Mucosa of descending colon (tissue), 3 donors: ENCODE measurements around the gene MEF2C. TPM values are rescaled to one million over a fixed set of nuclear protein-coding genes. Genes with fewer than 3 reads are reported as not detected.

ENCODE experiments used
- ATAC-seq: fragments of 200-7000 bp; cut with Tn5 transposase; one replicate; pipeline ENCODE4 v1.9.1; 2020; ENCODE audit warnings: mild to moderate bottlenecking, moderate library complexity
- DNase-seq, 3 donors: peaks; one replicate each; pipeline ENCODE4 v3.0.0-alpha.2; 2020
- H3K36me3 ChIP-seq: fragments of 200-600 bp; one replicate; pipeline ENCODE4 v1.8.0; 2021; ENCODE audit warnings: low read depth, mild to moderate bottlenecking
- H3K4me1 ChIP-seq: fragments of 200-600 bp; one replicate; pipeline ENCODE4 v1.8.0; 2021; ENCODE audit warnings: low read depth, mild to moderate bottlenecking
- H3K4me3 ChIP-seq: fragments of 200-600 bp; one replicate; pipeline ENCODE4 v1.8.0; 2021; ENCODE audit warnings: mild to moderate bottlenecking
- H3K9me3 ChIP-seq: fragments of 200-600 bp; one replicate; pipeline ENCODE4 v1.8.0; 2021; ENCODE audit warnings: mild to moderate bottlenecking
- CTCF ChIP-seq: fragments of 200-600 bp; IDR thresholded peaks from one replicate; pipeline ENCODE4 v1.8.0; 2022; ENCODE audit warnings: antibody characterized with exemption, mild to moderate bottlenecking
- intact Hi-C, 2 donors: fragments of 100-400 bp; cut with DNase I in 1 of 2; cut with micrococcal nuclease in 1 of 2; formaldehyde crosslinking; loops; one replicate each; pipeline versions ENCODE4 v1.11.0 to v1.11.1; 2022; cut with DNase I, micrococcal nuclease
- total RNA-seq, 3 donors: library from RNA; stranded (reverse); fragmentation: NEBNext Ultra II Directional in 2 of 3; extraction: Animal tissue kit (Norgen Biotek cat#: 25700) in 2 of 3; gene quantifications; one replicate each; pipeline versions ENCODE4 v1.2.1 to v1.2.4, GENCODE V29; 2021 to 2023
- donor health status: DM: no; HTN: no; CAD: no; lungs with moderate emphysema.
- donor health status: DM: no; HTN: no; CAD: no.
- donor health status: DM: no; HTN: yes; CAD: no.

MEF2C gene
- total RNA-seq, 3 donors from 2014 or later, result 19.3 to 44.0 (median 32.6) TPM

GRCh38 chr5:88770276-88771257 lies 112.4 kb downstream of the MEF2C start:
- ATAC-seq, result no peak
- no peak for TF ChIP-seq CTCF
- no peak for DNase-seq
- Histone ChIP-seq H3K4me3 (no peak overlapping the region), H3K36me3 (no peaks in the 10 kb centered on the region), H3K9me3 (no peaks in the 10 kb centered on the region), H3K4me1 (no peaks in the 10 kb centered on the region)
- intact Hi-C loops, result no loop called here

- Histone ChIP-seq H3K4me3 (no peak overlapping the region), H3K4me1 (no peaks in the 10 kb centered on the region), H3K9me3 (no peaks in the 10 kb centered on the region), H3K36me3 (no peaks in the 10 kb centered on the region)
- intact Hi-C loops, result no loop called here
- no peak for TF ChIP-seq CTCF
- ATAC-seq (no peak), DNase-seq (no peak)
These were observed 113.8 kb downstream of the MEF2C start for GRCh38 chr5:88769165-88769564.

GRCh38 chr5:88768411-88768810 lies 114.6 kb downstream of the MEF2C start:
- Histone ChIP-seq H3K36me3 (no peaks in the 10 kb centered on the region), H3K4me3 (no peak overlapping the region), H3K4me1 (no peaks in the 10 kb centered on the region), H3K9me3 (no peaks in the 10 kb centered on the region)
- intact Hi-C loops, result no loop called here
- no peak for TF ChIP-seq CTCF
- ATAC-seq, result no peak
- DNase-seq, result no peak

- TF ChIP-seq CTCF, result no peak
- H3K9me3 ChIP-seq, result no peaks in the 10 kb centered on the region
- no peak for DNase-seq
- no peak overlapping the region for H3K4me3 ChIP-seq
- H3K36me3 ChIP-seq, result no peaks in the 10 kb centered on the region
- intact Hi-C loops, result no loop called here
- ATAC-seq, result no peak
- H3K4me1 ChIP-seq, result no peaks in the 10 kb centered on the region
These were observed 117.2 kb downstream of the MEF2C start for GRCh38 chr5:88765798-88766197.

GRCh38 chr5:88765171-88765570 lies 117.8 kb downstream of the MEF2C start:
- no peak for DNase-seq
- TF ChIP-seq CTCF, result no peak
- no peaks in the 10 kb centered on the region for H3K4me1 ChIP-seq
- intact Hi-C loops, result no loop called here
- no peaks in the 10 kb centered on the region for H3K9me3 ChIP-seq
- H3K4me3 ChIP-seq, result no peak overlapping the region
- no peak for ATAC-seq
- no peaks in the 10 kb centered on the region for H3K36me3 ChIP-seq
